Heart left ventricle (tissue), 16 donors: ENCODE measurements around the gene EPS8L1. TPM values are rescaled to one million over a fixed set of nuclear protein-coding genes. Genes with fewer than 3 reads are reported as not detected.
A peak's percentile ranks its signal among the peaks of the same experiment; 100 is the strongest.

Experiments used
- ATAC-seq, 4 donors: fragments of 200-7000 bp; cut with Tn5 transposase; one replicate each; pipeline ENCODE4 v1.9.1; 2020 to 2022; ENCODE audit warnings: moderate library complexity in 4 of 4, mild to moderate bottlenecking in 3 of 4, moderate number of reproducible peaks in 1 of 4
- DNase-seq, 5 donors: peaks; one replicate each; pipeline ENCODE4 v3.0.0-alpha.2; 2020
- H3K27ac ChIP-seq, 12 donors: fragments of 200-600 bp; sonication (generic) in 4 of 12; one replicate each; pipeline versions ENCODE4 v1.5.0 to v1.8.0; 2016 to 2022; ENCODE audit warnings: mild to moderate bottlenecking in 2 of 12
- H3K27me3 ChIP-seq, 9 donors: fragments of 200-600 bp; sonication (generic) in 2 of 9; one replicate each; pipeline versions ENCODE4 v1.5.1 to v1.8.0; 2016 to 2022; ENCODE audit warnings: mild to moderate bottlenecking in 3 of 9
- H3K36me3 ChIP-seq, 9 donors: fragments of 200-600 bp; sonication (generic) in 2 of 9; one replicate each; pipeline versions ENCODE4 v1.5.0 to v1.8.0; 2018 to 2022; ENCODE audit warnings: mild to moderate bottlenecking in 2 of 9
- H3K4me1 ChIP-seq, 12 donors: fragments of 200-600 bp; sonication (generic) in 4 of 12; one replicate each; pipeline versions ENCODE4 v1.5.0 to v1.8.0; 2016 to 2022; ENCODE audit warnings: mild to moderate bottlenecking in 3 of 12
- H3K4me3 ChIP-seq, 12 donors: fragments of 200-600 bp; sonication (generic) in 4 of 12; one replicate each; pipeline versions ENCODE4 v1.5.0 to v1.8.0; 2017 to 2022; ENCODE audit warnings: mild to moderate bottlenecking in 9 of 12, moderate library complexity in 4 of 12
- H3K9me3 ChIP-seq, 12 donors: fragments of 200-600 bp; sonication (generic) in 4 of 12; one replicate each; pipeline versions ENCODE4 v1.5.0 to v1.8.0; 2016 to 2022; ENCODE audit warnings: mild to moderate bottlenecking in 1 of 12
- POLR2A ChIP-seq, 2 donors: fragments of 450-650 bp; IDR thresholded peaks; one replicate each; pipeline ENCODE4 v1.6.1; 2017; ENCODE audit warnings: antibody characterized with exemption in 2 of 2, mild to moderate bottlenecking in 2 of 2, moderate library complexity in 2 of 2
- WGBS, 4 donors: extraction: QIAGEN DNeasy Blood & Tissue Kit in 2 of 4; methylation state at CpG; one replicate each; pipeline versions ENCODE4 v1.1.5 to v1.1.7; 2013 to 2018; 5-methylcytosine and 5-hydroxymethylcytosine counted together
- intact Hi-C, 10 donors: fragments of 100-400 bp; cut with DNase I; formaldehyde crosslinking; loops; one replicate each; pipeline versions ENCODE4 v1.11.1 to v1.14.2; 2022
- polyA plus RNA-seq, 2 donors: library from polyadenylated mRNA; stranded (reverse); fragments of 200-250 nt; gene quantifications; one replicate each; pipeline ENCODE4 v1.2.3, GENCODE V29; 2013
- total RNA-seq, 9 donors: library from RNA; depleted of rRNA in 2 of 9; stranded (reverse); fragments of >200 nt in 2 of 9; fragmentation: NEBNext Ultra II Directional in 3 of 9; extraction: Animal tissue kit (Norgen Biotek cat#: 25700) in 3 of 9; gene quantifications; one replicate each; pipeline versions ENCODE4 v1.1.0 to v1.2.4, GENCODE V29; 2016 to 2023
- TF ChIP-seq, protein P1 (sequence below), 12 donors: fragments of 200-600 bp; sonication (generic) in 4 of 12; IDR thresholded peaks; one replicate each; pipeline versions ENCODE4 v1.5.0 to v1.8.0; 2018 to 2022; ENCODE audit warnings: antibody characterized with exemption in 12 of 12, mild to moderate bottlenecking in 5 of 12
- donor health status: ischemic (EF 13 %, LVEDD 7.1; RV severe dilation, severe dysfunction).
- donor health status: healthy with polysubstance abuse.
- donor health status: DM: no; HTN: yes; CAD: no.
- donor health status: DM: no; HTN: no; CAD: no.
- donor health status: ischemic (EF 25% LVEDD 6.9; RV normal size, moderate dysfunction).
- donor health status: ischemic (EF 25% LVEDD 5.7; RV mildly dilated, moderate dysfunction).
- donor health status: healthy.
- donor health status: DM: yes; HTN: yes; CAD: no.
- donor health status: ischemic (EF 35%, LVEDD 5.7; RV mildly dilated, moderate dysfunction).
- donor health status: nonischemic (EF 11% LVEDD 7.7; RV severe dilation, severe dysfunction).
- donor health status: DM: yes; HTN: yes; CAD: no.
- donor health status: PGD.
- donor health status: ischemic (EF 29% LVEDD 5.4; RV normal size, mild dysfunction).
- donor health status: nonischemic (EF 23%, LVEDD 6.1; RV moderate dilation, normal function).

The EPS8L1 gene
- total and polyA plus RNA-seq, 11 donors = 0.44 to 25.5 (median 2.0) TPM

DNA sequence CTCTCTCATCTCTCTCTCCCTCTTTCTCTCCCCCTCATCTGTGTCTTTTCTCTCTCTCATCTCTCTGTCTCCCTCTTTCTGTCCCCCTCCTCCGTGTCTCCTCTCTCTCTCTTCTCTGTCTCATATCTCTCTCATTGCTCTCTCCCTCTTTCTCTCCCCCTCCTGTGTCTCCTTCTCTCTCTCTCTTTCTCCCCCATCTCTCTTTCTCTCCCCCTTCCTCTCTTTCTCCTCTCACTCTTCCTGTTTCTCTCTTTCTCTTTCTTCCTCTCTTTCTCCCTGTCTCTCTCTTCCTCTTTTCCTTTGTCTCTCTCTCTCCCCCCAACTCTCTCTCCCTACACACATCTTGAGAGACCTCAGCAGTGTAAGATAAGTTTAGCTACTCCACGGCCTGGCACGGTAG, 7.8 kb upstream of the EPS8L1 start:
- no peak overlapping the region for H3K27ac ChIP-seq
- ATAC-seq (no peak), DNase-seq (no peak)
- H3K4me1 ChIP-seq = peaks cover 0 to 8% (median 0%) of the 10 kb centered on the region in 12 donors
- 20 to 28% (median 24%) methylated on average over 3 of the region's 3 CpGs for WGBS, 4 donors
- no peaks in the 10 kb centered on the region for H3K36me3 ChIP-seq
- intact Hi-C loops = no loop called here
- peaks cover 0 to 4% (median 0%) of the 10 kb centered on the region in 12 donors for H3K9me3 ChIP-seq
- TF ChIP-seq POLR2A (IDR thresholded peaks at IDR 0.05) = no peak
- TF ChIP-seq, protein P1, sequence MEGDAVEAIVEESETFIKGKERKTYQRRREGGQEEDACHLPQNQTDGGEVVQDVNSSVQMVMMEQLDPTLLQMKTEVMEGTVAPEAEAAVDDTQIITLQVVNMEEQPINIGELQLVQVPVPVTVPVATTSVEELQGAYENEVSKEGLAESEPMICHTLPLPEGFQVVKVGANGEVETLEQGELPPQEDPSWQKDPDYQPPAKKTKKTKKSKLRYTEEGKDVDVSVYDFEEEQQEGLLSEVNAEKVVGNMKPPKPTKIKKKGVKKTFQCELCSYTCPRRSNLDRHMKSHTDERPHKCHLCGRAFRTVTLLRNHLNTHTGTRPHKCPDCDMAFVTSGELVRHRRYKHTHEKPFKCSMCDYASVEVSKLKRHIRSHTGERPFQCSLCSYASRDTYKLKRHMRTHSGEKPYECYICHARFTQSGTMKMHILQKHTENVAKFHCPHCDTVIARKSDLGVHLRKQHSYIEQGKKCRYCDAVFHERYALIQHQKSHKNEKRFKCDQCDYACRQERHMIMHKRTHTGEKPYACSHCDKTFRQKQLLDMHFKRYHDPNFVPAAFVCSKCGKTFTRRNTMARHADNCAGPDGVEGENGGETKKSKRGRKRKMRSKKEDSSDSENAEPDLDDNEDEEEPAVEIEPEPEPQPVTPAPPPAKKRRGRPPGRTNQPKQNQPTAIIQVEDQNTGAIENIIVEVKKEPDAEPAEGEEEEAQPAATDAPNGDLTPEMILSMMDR (IDR thresholded peaks at IDR 0.05) = no peak
- peaks cover 5 to 44% (median 22%) of the 10 kb centered on the region in 9 donors for H3K27me3 ChIP-seq
- H3K4me3 ChIP-seq = no peak overlapping the region

DNA sequence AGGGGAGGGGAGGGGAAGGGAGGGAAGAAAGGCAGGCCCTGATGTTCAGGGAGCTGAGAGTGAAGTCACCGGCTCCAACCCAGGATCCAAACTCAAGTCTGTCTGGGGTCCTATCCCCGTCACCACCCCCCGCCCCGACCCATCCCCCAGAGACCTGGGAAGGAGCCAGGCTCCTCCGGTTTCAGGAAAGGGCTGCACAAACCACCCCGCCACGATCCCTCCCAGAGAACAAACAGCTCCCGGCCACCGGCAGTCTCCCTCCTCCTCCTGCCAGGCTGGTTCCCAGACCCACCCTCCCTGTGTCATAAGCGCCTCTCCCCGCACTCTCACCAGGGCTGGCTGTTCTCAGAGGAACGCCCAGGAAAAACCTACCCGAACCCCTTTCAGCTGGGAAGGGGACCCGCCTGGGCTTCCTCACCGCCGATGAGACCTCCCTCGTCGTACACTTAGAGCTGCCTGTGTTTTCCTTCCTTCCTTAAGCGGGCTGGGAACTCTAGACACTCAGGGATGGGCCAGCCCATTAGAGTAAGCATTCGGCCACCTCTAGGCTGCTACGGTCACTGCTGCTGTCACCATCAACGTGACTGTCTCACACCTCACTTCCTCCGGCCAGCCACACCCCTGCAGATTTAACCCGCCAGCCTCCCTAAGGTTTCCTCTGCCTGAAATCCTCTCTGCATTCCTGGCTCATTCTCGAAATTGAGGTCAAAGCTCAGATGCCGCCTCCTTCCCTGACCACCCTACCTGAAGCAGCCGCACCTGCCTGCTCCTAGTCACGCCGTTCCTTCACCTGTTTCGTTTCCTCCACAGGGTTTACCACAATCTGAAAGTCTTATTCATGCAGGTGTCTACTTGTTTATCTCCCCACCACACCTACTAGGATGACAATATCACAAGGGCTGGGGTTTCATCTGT, 6.5 kb upstream of the EPS8L1 start:
- peaks cover 0 to 8% (median 0%) of the 10 kb centered on the region in 12 donors for H3K4me1 ChIP-seq
- TF ChIP-seq, protein P1 (IDR thresholded peaks at IDR 0.05) = no peak
- peak overlapping the region in 3 of 12 donors; percentile 12 to 41 (median 33) for H3K27ac ChIP-seq
- WGBS, 4 donors = 7 to 10% (median 7%) methylated on average over 24 to 30 of the region's 30 CpGs
- H3K36me3 ChIP-seq = no peaks in the 10 kb centered on the region
- H3K27me3 ChIP-seq = peaks cover 5 to 44% (median 22%) of the 10 kb centered on the region in 9 donors
- H3K4me3 ChIP-seq = peak overlapping the region in 9 of 12 donors; percentile 10 to 40 (median 24)
- H3K9me3 ChIP-seq = peaks cover 0 to 5% (median 0%) of the 10 kb centered on the region in 12 donors
- intact Hi-C loops = no loop called here
- DNase-seq = peak in 2 of 5 donors; percentile 43 to 65
- peak; percentile 36 to 84 (median 66) for ATAC-seq

DNA sequence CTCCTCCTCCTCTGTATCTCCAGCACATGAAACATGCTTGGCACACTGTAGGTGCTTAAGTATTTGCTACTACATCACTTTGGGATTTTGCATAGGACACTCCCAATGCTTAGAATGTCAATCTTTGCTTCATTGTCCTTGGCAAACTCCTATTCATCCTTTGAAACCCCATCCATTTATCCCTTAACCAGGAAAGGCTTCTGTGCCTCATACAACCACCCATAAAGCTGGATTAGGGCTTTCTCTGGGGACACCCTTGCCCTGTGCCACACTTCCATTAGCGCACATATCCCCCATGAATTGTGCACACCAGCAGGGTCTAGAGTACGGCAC, 5.8 kb upstream of the EPS8L1 start:
- H3K4me3 ChIP-seq = peak overlapping the region in 1 of 12 donors; percentile 33
- peaks cover 0 to 5% (median 0%) of the 10 kb centered on the region in 12 donors for H3K9me3 ChIP-seq
- WGBS, 4 donors = 94 to 100% (median 99%) methylated on average over 2 of the region's 2 CpGs
- no peak for ATAC-seq
- intact Hi-C loops = no loop called here
- no peak for DNase-seq
- H3K4me1 ChIP-seq = peaks cover 0 to 8% (median 0%) of the 10 kb centered on the region in 12 donors
- peak overlapping the region in 2 of 12 donors; percentile 12 to 41 for H3K27ac ChIP-seq
- no peaks in the 10 kb centered on the region for H3K36me3 ChIP-seq
- peaks cover 5 to 46% (median 22%) of the 10 kb centered on the region in 9 donors for H3K27me3 ChIP-seq
- TF ChIP-seq, protein P1 (IDR thresholded peaks at IDR 0.05) = no peak
- TF ChIP-seq POLR2A (IDR thresholded peaks at IDR 0.05) = no peak

DNA sequence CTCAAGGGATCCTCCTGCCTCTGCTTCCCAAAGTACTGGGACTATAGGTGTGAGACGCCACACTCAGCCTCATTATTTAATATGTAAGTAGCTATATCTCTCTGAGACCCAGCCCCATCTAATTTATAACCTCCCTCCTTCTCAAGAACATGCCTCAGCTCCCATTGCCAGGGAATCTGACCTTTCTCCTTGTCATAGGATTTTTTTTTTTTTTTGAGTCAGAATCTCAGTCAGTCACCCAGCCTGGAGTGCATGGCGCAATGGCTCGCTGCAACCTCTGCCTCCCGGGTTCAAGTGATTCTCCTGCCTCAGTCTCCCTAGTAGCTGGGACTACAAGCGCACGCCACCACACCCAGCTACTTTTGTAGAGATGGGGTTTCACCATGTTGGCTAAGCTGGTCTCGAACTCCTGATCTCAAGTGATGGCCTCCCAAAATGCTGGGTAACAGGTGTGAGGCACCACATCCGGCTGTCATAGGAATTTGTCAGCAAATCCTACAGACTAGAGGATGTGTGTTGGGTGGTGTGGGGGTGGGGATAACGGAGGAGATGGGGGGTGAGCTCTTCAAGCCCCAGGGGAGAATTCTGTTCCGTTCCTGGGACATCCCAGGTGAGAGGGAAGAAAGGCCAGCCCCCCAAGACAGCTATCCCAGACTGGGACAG, 5.1 kb upstream of the EPS8L1 start:
- H3K4me3 ChIP-seq = no peak overlapping the region
- intact Hi-C loops = no loop called here
- H3K9me3 ChIP-seq = peaks cover 0 to 5% (median 0%) of the 10 kb centered on the region in 12 donors
- no peaks in the 10 kb centered on the region for H3K36me3 ChIP-seq
- H3K4me1 ChIP-seq = peaks cover 0 to 14% (median 0%) of the 10 kb centered on the region in 12 donors
- WGBS, 4 donors = 80 to 82% (median 82%) methylated on average over 9 to 10 of the region's 10 CpGs
- ATAC-seq (no peak), DNase-seq (no peak)
- peaks cover 5 to 51% (median 26%) of the 10 kb centered on the region in 9 donors for H3K27me3 ChIP-seq
- no peak for TF ChIP-seq POLR2A (IDR thresholded peaks at IDR 0.05)
- TF ChIP-seq, protein P1 (IDR thresholded peaks at IDR 0.05) = no peak
- H3K27ac ChIP-seq = no peak overlapping the region
